PFSK-1 (cell line): ENCODE data around the gene PPP6C.

Experiments
- FOXP2 ChIP-seq: optimal IDR thresholded peaks from 2 replicates; pipeline ENCODE3; 2011; ENCODE audit warnings: borderline replicate concordance, control low read depth, inconsistent platforms; ENCODE audit not compliant: insufficient read depth; ENCODE audit errors: extremely low read length, extremely low read depth
- POLR2AphosphoS5 ChIP-seq: IDR thresholded peaks from 2 replicates; pipeline ENCODE4 v1.6.1; 2012; ENCODE audit warnings: low read depth, mild to moderate bottlenecking, control low read depth, low read length, moderate library complexity
- REST ChIP-seq, 2 experiments: IDR thresholded peaks; 2 replicates each; pipeline versions ENCODE4 v1.6.1 to v1.8.0; 2011 to 2012; ENCODE audit warnings: low read depth in 2 of 2, low read length in 2 of 2, control low read depth in 1 of 2, inconsistent platforms in 1 of 2, mild to moderate bottlenecking in 1 of 2, moderate library complexity in 1 of 2; ENCODE audit not compliant: insufficient read depth in 1 of 2
- TAF1 ChIP-seq: IDR thresholded peaks from 2 replicates; pipeline ENCODE4 v1.6.1; 2012; ENCODE audit warnings: low read length, control low read depth, borderline replicate concordance; ENCODE audit not compliant: insufficient read depth

GRCh38 chr9:125146247-125146646 lies 43.4 kb downstream of the PPP6C start:
- TF ChIP-seq POLR2AphosphoS5 (no peak), REST (IDR thresholded peaks at IDR 0.05; ENCODE audit: insufficient read depth in 1 of 2, low read depth in 2 of 2, low read length in 2 of 2) (no peak), TAF1 (no peak), FOXP2 (no peak)
